Activated CD4-positive, alpha-beta T cell treated with anti-CD3 and anti-CD28 coated beads for 4 hours (primary cell): Measurements from ENCODE around the gene HOXB6.

Experiments
- DNase-seq, 2 donors: peaks; one replicate each; pipeline ENCODE4 v3.0.0-alpha.2; 2020

The HOXB6 gene

GRCh38 chr17:48634493-48635208 lies 29.9 kb upstream of the HOXB6 start:
- DNase-seq, result no peak

- no peak for DNase-seq
These were observed 28.5 kb upstream of the HOXB6 start for GRCh38 chr17:48633266-48633677.

DNA sequence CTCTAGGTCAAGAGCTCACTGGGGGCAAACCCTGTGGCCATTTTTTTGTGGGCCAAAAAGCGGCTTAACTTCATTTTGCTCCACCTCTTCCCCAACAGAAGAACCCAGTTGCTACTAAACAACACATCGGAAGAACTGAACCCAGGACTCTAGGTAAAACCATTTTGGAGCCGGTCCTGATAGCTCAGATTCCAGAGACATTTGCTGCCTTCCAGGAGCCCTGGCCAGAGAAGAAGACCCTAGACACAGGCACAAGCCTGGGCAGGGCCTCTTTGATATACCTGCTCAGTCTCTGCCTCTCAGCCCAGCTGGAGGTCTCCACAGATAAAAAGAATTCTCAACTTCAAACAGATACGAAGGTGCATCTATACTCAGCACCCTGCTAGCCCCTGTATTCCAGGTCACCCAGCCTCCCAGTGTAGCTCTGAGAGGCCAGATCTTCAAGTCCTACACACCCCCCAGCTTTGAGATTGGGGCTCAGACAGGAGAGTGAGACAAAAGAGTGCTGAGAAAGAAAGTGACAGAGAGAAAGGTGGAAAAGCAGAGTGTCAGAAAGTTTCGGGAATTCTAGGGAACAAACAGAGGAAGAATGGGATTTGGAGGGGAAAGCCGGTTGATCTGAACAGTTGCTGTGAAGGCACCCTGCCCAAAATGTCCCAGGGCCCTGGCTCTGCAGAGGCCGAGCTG lies 27.9 kb upstream of the HOXB6 start:
- no peak for DNase-seq

- DNase-seq, result no peak
These were observed 27.1 kb upstream of the HOXB6 start for GRCh38 chr17:48631693-48632578.

- DNase-seq, result no peak
These were observed 26.3 kb upstream of the HOXB6 start for GRCh38 chr17:48630925-48631692.

GRCh38 chr17:48630009-48630924 lies 25.5 kb upstream of the HOXB6 start:
- DNase-seq, result no peak

DNA sequence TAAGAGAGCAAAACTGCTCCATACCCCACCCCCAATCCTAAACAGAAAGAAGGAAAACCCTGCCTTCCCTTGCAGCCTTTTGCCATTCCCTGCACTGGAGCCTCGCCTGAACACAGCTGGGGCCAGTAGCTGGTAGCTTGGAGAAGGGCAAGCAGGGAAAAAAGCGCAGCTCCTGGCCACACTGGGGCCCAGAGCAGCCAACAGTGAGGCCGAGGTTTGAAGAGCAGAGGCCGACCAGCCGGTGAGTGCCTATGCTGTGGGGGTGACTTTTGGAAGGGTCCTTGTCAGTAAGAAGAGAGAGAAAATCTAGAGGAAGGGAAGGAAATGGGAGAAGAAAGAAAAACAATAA lies 24.6 kb upstream of the HOXB6 start:
- DNase-seq, result no peak

DNA sequence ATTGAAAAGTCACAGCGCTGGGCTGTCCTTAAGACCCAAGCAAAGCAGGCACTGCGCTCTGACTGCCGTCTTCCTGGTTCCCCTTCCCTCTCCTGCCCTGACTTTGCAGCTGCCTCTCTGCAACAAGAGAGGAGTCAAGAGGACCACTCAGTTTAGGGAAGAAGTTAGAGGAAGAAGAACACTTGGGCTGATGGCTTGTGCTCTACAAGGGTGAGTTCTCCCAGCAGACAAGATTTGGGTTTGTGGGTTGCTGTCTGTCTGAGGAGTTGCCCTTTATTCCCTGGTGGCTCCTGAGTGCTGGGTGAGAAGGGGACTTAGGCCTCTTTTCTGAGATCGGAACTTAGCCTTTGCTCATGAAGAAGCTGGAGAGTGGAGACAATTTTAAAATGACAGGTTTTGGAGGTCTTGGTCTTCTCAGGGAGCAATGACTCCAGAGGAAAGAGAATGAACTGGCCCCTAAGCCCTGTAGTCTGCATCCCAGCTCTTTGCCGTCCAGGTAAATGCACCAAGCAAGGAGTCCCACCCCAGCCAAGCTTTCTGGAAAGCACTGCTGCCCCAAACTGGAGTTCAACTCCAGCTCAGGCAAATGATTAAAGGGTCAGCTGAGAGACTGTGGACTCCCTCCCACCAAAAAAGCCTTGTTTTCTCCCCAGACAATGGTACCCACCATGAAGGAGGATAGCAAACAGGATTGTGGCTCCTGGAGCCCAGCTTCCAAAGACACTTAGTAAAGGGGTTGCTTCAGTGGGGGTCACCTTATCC lies 24.0 kb upstream of the HOXB6 start:
- no peak for DNase-seq

DNA sequence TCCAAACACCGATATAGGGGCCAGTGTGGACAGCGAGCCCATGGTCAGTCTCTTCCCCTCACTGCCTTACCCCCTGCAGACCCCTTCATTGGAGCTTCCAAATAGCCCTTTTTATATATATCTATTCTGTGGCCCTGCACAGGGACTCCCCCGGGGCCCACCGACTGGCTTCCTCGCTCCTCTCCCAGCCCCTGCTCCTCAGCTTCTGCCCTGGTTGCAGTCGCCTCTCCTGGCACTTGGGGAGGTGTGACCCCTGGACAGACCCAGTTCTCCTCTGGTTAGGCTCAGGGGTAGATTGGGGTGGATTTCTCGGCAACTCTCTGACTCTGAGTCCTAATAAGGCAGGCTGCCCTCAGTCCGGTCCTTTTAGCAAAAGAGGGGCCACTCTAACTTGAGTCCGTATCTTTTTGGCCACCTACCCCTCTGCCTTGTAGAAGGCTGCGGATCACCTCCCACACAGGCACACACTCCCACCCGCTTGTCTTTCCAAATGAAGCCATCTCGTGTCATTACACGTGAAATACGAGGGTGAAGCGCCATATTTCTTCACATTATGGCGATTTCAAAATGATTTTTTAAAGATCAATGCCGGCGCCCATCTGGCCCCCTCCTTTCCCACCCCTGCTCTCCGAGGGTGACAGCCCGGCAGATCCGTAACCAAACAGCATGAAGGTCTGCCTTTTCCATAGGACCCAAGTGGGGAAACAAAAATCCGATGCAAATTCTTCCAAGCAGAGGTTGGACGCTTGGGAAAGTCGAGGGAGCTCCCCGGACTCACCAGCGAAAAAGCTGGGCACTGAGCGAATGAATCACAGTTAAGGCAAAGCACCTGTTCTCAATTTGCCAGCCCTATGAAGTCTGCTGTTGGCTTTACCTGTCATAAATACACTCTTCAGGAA lies 23.1 kb upstream of the HOXB6 start:
- no peak for DNase-seq

DNA sequence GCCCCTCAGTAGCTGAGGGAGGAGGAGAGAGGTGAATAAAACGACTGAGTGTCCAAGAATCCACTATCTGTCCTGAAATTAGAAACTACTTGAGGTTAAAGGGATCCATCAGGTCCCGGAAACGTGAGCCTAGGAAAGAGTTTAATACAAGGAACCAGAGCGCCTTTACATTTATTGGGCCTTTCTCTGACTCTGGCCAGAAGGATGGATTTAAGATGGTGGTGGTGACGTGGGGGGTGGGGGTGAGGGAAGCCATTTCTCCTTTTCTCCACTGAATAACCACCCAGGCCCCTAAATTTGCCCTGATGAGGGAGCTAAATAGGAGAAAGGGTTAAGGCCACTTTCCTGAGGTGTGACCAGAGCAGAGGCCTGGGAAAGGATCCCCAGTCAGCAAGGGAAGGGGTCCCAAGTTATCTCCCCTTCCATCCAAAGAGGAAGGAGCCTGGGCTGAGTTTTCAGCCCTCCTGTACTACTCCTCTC lies 22.4 kb upstream of the HOXB6 start:
- no peak for DNase-seq

- DNase-seq, result peak; percentile 66 to 74
These were observed 21.7 kb upstream of the HOXB6 start, which contains the start of gene HOXB9 for GRCh38 chr17:48626245-48627117. HOXB9 (minus strand) TSS chr17:48626358; CDS start chr17:48626269, 89 bp downstream.

- DNase-seq, result peak in 1 of 2 donors; percentile 49
These were observed 20.9 kb upstream of the HOXB6 start for GRCh38 chr17:48625495-48626244.

GRCh38 chr17:48624544-48625494 lies 20.0 kb upstream of the HOXB6 start:
- no peak for DNase-seq

- DNase-seq, result no peak
These were observed 19.3 kb upstream of the HOXB6 start for GRCh38 chr17:48624118-48624517.

DNA sequence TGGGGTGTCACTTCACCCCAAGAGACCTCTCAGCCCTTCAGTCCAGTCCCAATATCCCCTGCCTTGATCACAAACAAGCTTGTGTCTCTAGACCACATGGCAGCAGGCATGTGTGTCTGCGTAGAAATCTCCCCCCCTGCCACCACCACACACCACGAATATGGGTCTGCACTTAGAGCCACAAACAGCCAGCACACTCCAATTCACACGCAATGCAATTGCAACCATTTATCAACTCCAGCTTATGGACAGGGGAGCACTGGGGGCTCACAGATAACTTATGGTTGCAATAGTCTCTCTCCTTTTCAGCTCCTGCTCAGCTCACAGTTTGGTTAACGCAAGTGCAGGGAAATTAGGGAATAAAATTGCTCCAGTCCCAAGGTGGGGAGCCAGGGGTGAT lies 18.8 kb upstream of the HOXB6 start:
- DNase-seq, result no peak

GRCh38 chr17:48622857-48623256 lies 18.1 kb upstream of the HOXB6 start:
- DNase-seq, result no peak
